Fibroblast of skin of scalp (primary cell): ENCODE data around the gene TADA2B.
"Not testable (repeated sequence)": the region's sequence is repeated elsewhere in the genome, so short reads cannot be mapped to it uniquely, and the experiment has no call there.

Experiments
- DNase-seq: peaks from one replicate; pipeline ENCODE4 v3.0.0-alpha.2; 2013

The TADA2B gene

DNA sequence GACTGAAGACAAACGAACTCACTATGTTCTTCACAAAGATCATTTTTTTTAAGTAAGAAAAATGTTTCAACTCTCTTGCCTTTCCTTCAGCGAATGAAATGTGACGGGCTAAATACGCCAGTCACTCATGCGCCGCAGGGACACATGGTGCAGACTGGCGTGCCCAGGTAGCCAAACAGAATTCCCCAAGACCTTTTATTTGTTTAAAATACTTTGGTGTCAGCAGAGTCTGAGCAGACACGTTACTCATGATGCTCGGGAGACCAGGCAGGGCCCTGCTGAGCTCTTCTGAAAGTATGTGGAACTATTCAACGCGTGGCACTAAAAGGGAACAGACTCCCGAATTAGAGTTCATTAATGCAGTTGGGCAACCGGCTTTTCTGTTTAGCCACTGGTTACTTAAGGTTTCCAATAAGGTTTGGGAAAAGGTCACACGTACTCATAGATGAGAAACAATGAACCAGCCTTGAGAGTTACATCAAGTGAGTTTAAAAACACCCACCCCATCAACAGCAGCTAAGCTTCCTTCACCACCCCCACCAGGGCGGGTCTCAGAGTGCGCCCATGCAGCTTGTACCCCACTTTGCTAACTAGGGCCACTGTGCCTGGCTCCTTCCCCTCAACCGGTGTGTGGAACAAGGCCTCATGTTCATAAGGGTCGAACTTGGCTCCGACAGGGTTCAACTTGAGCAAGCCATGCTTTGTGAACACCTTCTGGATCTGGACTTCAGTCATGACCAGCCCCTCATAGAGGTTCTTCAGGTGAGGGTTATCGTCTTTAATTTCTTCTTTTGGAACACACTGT is 17.4 kb downstream of the TADA2B start:
- no peak for DNase-seq

DNA sequence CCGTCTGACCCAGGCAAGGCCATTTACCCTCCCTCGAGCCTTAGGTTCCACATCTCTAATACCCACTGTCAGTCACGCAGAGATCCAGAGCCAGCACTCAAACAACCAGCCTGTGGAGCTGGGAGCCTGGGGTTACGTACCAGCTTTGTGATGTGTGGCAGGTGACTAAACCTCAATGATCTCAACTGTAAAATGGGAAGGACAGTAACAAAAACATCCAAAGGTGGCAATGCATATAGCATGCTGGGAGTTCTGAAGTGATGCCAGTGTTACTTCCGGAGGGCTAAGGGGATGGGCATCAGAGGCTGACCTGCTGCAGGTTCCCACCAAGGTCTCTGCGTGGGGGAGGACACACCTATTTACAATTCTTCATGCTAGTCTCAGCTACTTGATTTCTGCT is 18.6 kb downstream of the TADA2B start:
- no peak for DNase-seq

DNA sequence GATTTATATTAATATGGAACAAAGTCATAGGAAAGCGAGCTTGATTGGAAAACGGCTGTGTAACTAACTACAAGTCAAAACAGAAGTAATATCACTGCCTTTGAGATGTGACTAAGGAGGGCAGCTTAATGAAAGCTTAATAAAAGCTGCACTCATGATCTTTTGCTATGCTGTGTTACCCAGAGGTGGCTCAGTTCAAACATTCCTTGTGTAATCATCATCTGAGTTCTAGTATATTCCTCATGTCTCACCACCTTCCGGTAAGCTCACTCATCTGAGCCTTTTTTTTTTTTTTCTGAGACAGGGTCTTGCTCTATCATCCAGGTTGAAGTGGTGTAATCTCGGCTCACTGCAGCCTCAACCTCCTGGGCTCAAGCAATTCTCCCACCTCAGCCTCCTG is 19.6 kb downstream of the TADA2B start:
- no peak for DNase-seq

DNA sequence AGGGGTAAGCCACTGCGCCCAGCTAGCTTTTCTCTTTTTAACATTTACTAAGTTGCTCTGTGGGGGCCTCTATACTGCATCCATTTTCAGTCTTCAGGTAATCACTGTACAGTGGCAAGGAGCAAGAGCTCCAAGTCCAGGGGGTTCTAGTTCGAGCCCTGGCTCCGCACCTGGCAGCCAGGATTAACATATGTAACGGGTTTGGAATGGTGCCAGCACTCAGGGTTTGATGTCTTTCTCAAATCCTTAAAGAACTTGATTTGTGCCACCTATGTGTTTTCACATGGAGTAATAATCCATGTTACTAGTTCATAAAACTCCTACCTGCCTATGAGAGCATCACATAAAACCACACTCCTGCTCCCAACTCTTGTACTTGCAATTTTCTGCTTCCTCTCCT is 20.2 kb downstream of the TADA2B start:
- no peak for DNase-seq

DNA sequence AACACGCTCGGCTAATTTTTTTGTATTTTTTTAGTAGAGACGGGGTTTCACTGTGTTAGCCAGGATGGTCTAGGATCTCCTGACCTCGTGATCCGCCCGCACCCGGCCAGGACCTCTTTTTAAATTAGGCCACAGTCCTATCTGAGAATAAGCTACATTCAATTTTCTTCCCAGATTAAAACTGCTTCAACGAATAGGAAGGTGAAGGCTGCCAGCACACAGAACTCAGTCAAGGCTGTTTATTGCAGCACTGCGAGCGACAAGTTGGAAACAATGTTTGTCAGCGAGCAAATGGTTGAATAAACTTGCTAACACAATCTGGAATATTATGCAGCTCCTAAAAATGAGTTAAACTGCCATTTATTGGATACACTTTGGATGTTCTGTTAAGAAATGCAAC is 22.8 kb downstream of the TADA2B start:
- no peak for DNase-seq

DNA sequence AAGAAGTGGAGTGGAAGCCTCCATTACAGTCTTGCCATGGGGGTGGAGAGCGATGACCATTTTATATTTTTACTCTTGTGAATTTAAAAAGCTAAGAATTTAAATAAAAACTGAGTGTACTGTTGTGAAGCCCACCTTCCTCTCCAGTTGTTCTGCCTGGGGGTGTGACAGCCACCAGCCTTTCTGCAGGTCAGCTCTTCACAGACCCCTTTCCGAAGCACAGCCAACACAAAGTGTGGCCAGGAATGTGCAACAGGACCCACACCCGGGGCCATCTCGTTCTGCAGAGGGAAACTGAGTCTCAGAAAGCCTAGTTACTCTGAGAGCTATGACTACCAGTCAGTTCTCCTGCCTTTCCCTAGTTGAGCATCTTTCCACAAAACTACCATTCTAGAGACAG is 23.3 kb downstream of the TADA2B start:
- DNase-seq = no peak

DNA sequence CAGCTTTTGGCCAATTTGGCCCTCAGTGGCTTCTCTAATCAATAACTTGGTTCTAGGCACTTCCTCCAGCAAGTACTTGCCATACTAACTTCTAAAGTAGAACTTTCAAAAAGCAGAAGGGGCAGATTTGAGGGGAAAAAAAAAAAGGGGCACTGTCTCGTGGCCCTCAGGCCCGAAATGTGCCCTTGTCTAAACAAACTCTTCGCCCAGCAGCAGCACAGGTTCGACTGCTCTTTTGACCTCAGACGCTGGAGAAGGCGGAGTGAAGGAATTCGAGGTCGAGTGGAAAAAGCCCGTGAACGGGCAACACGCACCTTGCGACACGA is 23.9 kb downstream of the TADA2B start:
- no peak for DNase-seq

DNA sequence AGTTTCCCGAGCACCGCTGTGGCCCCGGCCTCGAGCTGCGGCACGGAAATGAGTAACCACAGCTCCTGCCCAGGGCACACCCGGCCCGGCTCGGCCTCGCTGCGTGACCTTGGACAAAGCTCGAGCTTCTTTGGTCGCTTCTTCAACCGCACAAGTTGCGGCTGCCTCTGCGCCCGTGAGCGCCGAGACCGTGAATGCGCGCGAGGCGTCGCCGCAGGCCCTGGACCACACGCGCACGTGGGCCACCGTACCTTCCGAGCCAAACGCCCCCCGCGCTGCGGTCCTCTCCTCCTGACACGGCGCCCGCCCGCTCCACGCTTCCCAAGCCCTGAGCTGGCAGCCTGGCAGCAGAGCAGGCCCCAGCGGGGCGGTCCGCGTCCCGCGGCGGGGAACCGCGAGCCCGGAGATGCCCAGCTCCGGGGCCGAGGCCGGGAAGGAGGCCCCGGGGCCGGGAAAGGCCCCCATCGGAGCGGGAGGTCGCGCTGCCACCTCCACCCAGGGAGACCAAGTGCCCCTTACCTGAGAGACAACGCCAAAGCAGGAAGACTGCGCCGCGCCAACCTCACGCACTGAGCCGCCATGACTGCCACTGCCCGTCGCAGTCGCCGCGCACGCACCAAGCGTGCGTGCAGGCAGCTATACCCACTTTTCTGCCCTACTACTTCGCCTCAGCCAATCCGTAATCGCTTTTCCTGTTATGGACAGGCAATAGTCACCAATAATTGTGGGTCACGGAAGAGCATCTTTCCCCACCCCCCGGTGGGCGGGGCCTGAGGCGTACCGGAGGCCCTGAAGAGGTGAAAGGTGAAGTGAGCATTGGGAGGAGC is 24.5 kb downstream of the TADA2B start, which contains the start of gene GRPEL1:
GRPEL1 (minus strand) TSS at position 613 of the 827 bp plus-strand sequence; CDS start at position 581, 32 bp downstream.
- DNase-seq = peak; percentile 100

DNA sequence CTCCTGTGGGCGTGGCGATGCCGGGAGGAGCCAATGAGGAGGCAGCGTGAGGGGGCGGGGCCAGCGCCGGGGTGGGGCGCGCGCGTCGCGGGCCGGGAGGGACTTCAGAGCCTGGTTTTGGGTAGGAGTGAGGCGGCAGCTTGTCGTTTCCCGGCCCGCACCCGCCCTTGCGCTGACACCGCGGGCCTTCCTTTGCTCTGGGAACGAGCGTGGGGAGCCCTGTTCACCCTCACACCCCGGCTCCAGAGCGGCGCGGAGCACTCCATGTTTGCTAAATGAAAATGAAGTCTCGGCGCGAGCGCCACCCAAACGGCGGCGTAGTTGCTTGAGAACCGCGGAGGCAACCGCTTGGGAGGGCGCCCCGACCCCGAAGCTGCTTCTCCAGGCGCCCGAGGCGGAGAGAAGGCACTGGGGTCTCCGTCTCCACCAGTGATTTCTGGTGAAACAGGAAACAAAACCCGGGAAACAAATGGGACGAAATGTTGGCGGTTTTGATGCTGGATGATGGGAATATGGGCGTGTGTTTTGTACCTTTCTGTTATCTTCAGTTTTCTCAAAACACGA is 25.2 kb downstream of the TADA2B start:
- DNase-seq = no peak

DNA sequence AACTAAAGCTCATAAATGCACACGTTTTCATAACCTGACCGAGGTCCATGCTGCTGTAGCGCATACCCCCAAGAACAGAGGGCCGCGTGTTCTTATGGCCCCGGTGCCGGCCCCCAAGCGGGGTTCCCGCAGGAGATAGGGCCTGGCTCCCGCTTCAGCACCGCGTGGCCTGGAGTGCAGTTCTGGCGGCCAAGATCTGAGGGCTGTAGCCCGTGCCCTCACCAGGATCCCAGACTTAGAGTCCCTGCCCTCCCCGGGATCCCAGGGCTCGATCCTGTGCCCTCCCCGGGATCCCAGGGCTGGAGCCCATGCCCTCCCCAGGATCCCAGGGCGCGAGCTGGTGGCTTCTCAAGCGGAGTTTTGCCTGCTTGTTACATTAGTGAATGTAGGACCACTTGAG is 25.7 kb downstream of the TADA2B start:
- DNase-seq = no peak

DNA sequence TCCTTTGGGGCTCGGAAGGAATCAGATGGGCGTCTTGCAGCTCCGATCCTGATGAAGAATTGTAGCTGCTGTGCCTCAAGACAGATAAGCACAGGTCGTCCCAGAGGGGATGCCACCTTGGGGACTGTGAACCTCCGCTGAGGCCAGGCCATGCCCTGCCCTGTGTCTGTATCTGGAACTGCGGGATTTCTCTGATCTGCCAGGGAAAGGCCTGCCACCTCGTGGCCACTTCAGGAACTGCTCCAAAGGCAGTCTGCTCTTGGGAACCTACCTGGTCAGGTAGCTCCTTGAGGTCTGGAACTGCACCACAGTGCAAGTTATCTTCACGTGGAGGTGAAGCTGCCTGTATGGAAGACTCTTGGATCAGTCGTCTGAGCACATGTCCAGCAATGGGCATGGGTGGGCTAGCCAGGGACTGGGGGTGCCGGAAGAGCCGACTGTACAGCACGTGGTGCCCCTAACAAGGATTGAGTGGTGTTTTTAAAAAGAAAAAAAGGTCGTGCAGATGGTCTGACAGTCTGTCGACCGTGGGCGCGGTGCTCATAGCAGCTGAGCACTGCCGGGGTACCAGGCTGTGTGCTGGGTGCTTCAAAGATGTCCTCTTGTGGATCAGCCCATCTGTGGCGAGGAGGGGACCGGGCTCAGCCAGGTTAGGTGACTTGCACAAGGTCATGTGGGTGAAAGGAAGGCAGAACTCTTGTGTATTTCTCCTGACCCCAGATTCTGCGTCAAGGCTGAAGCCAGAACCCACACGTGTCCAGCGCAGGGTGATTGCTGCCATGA is 27.7 kb downstream of the TADA2B start:
- peak; percentile 65 for DNase-seq

DNA sequence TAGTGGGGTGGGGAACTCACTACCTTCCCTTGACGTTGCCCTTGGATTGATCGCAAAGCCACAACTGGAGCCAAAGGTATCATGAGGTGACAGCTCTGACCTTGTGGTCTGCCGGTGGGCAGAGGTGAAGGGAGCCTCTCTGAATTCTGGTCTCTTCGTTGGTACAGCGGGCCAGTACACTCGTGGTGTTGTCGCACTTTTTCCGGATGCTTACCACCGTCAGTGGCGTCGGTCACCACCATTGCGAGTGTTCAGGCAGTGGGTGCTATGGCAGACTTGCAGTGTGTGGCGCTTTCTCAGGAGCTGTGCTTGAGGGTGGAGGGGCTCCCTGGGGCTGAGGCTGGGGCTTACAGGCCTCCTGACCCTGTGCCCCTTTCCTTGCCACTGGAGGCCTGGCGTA is 29.9 kb downstream of the TADA2B start:
- no peak for DNase-seq

DNA sequence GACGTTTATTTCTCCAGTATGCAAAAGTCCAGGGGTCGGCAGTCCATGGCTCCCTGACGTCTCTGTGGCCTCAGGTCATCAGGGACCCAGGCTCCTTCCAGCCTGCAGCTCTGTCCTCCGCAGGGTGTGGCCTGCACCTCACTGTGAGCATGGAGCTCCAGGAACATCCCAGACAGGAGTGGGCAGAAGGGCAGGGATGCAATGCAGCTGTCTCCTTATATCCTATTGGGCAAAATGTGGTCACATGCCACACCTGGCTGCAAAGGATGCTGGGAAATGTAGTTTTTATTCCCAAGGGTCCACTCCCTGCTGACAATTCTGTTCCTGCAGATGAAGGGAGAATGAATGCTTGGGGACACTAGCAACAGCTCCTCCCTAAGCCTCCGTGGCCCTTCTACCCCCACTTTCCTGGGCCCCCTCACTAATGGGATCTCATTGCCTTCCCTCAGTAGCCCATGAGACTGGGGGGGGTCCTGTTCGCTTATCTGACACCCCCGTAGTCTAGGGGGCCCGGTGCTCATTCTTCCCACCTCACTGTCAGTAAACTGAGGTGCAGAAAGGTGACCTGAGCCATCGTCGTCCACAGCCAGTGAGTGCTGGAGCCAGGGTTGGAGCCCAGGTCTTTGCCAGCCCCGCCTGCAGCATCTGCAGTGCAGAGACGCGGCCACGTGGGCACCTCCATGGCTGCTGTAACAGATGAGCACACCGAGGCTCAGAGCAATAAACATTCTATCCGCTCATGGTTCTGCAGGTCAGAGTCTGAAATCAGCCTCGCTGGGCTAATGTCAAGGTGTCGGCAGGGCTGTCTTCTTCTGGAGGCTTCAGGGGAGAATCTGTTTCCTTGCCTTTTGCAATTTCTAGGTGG is 30.6 kb downstream of the TADA2B start:
- DNase-seq = peak; percentile 52

DNA sequence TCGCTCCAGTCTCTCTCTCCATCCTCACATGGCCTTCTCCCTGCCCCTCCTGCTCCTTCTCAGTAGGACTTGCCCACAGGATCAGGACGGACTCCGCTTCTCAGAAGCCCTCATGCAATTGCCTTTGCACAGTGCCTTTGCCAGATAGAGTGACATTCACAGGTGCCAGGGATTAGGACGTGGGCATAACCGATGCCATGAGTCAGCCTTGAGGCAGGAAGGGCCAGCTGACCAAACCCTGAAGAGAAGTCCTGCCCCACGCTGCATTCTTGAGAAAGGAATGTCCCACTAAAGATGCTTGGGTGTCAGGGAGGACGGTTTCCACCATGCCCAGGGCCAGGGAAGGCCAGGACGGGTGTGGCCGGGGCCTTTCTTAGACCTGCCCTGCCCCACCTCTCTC is 31.3 kb downstream of the TADA2B start:
- DNase-seq = no peak

DNA sequence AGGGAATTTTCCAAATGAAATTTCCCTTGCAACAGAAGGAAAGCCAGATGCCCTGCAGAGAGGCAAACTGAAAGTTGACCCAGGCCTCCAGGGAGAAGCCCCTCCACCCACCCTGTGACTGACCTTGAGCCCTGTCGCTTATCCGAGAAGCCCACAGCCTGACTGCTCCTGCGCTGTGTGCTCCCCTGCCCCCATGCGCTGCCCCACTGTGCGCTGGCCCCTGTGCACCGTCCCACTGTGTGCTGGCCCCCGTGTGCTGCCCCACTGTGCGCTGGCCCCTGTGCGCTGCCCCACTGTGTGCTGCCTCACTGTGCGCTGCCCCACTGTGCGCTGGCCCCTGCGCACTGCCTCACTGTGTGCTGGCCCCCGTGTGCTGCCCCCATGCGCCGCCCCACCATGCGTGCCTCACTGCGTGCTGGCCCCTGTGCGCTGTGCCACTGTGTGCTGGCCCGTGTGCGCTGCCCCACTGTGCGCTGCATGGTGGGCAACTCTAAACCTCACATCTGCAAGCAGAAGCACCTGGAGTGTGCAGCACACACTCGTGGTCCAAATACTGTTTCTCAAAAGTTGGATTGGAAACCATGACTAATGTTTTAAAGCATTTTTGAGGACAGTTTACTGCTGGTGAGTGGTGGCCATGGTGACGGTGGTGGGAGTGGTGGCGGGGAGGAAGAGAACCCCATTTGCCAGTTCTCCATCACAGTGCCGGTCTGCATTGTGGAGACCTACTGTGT is 33.0 kb downstream of the TADA2B start:
- peak; percentile 16 for DNase-seq

DNA sequence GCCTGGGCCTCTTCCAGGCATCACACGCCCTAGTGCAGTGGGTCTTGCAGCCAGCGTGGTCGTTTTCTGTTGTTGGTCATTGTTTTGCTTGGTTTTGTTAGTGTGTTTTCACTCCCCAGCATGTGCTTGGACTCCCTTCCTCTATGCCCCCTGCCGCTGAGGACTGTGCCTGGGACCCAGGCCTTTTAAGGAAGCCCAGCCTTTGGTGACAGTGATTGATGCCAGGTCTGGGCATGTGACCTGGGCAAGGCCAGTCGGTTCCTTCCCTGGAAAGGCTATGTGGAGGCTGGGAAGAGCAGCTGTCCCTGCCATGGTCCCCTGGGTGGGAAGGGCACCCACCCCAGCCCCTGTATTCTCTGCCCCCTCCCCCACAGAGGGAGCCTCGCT is 33.5 kb downstream of the TADA2B start:
- DNase-seq = no peak

DNA sequence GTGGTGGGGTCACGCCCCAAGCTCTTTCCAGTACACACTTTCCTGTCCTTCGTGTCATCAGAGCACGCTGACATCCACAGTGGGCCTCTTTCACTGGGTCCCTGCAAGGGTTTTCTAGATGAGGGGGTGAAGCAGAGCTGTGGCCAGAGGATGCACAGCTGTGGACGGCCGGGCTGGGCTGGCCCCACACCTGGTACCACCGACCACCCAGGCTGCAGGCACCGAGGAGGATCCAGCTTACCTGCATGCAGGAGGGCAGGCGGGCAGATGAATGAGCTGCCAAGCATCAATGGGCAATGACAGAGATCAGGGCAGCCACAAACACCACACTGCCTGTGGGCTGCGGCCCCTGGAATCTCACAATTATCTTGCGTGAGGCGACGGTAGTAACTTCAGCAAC is 34.2 kb downstream of the TADA2B start:
- DNase-seq = no peak

DNA sequence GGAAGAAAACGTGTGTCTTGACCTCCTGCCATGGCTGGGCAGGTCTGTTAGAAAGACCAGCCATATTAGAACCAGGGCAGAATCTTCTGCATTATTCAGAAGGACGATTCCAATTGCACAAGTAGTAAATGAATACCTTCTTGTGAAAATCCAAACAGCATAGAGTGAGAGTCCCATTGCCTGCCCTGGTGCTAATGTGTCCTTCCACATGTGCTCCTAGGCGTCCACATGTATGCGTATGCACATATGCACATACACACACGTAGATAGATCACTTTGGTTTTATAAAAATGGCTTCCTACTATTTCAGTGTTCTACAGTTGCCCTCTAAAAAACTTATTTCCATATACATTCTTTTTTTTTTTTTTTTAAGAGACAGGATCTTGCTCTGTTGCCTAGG is 34.9 kb downstream of the TADA2B start:
- no peak for DNase-seq

DNA sequence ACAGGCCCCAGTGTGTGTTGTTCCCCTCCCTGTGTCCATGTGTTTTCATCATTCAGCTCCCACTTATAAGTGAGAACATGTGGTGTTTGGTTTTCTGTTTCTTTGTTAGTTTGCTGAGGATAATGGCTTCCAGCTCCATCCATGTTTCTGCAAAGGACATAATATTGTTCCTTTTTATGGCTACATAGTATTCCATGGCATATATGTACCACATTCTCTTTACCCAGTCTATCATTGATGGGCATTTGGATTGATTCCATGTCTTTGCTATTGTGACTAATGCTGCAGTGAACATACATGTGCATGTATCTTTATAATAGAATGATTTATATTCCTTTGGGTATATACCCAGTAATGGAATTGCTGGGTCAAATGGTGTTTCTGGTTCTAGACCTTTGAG is 36.3 kb downstream of the TADA2B start:
- not testable (repeated sequence) for DNase-seq

DNA sequence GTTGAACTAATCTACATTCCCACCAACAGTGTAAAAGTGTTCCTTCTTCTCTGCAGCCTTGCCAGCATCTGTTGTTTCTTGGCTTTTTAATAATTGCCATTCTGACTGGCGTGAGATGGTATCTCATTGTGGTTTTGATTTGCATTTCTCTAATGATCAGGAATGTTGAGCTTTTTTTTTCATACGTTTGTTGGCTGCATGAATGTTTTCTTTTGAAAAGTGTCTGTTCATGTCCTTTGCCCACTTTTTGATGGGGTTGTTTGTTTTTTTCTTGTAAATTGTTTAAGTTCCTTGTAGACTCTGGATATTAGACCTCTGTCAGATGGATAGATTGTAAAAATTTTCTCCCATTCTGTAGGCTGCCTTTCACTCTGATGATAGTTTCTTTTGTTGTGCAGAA is 36.7 kb downstream of the TADA2B start:
- DNase-seq = not testable (repeated sequence)
